Thyroid gland (tissue), 4 donors: ENCODE results near the gene TTC1.

Source experiments
- CTCF ChIP-seq, 6 experiments: fragments of 200-600 bp in 3 of 6; fragments of 450-650 bp in 3 of 6; sonication (generic) in 3 of 6; IDR thresholded peaks; one replicate each; pipeline ENCODE4 v1.5.1; 2016 to 2019; ENCODE audit warnings: antibody characterized with exemption in 6 of 6, mild to moderate bottlenecking in 2 of 6, inconsistent platforms in 1 of 6, moderate library complexity in 1 of 6
- POLR2A ChIP-seq, 2 donors: fragments of 450-650 bp; IDR thresholded peaks; one replicate each; pipeline ENCODE4 v1.6.1; 2017; ENCODE audit warnings: antibody characterized with exemption in 2 of 2, mild to moderate bottlenecking in 2 of 2, moderate library complexity in 1 of 2

DNA sequence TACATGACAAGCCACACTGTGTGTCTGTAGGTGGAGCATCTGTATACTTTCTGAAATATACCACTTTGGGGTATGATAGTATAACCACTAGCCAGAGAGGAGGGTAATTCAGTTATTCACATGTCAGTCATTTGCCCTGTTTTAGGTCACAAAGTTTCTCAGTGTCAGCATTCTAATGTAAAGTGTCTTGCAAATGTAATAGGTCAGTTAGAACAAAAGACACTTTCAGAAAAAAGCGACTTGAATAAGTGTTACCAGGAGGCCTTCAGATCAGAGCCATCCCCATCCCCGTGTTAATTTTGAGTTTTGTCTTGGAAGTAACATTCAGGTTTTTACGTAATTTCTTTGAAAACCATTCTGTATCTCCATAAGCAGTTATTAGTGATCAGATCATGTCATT lies 33.7 kb downstream of the TTC1 start:
- TF ChIP-seq CTCF (IDR thresholded peaks at IDR 0.05): no peak
- TF ChIP-seq POLR2A (IDR thresholded peaks at IDR 0.05): no peak
